ENCODE data around the gene KLHL11.
A peak's percentile ranks its signal among the peaks of the same experiment; 100 is the strongest.

KLHL11 gene

GRCh38 chr17:41813699-41814124 lies 51.5 kb downstream of the KLHL11 start:
- no peak for TF ChIP-seq CTCF (conservative IDR thresholded peaks at IDR 0.05; ENCODE audit: low read length)
- no peak for DNase-seq (ENCODE audit: low read depth)
- peak overlapping the region; percentile 90 for H3K4me3 ChIP-seq (ENCODE audit: low read length)

- no peak for TF ChIP-seq CTCF (conservative IDR thresholded peaks at IDR 0.05; ENCODE audit: low read length)
- no peak for DNase-seq (ENCODE audit: low read depth)
- peak overlapping the region; percentile 90 for H3K4me3 ChIP-seq (ENCODE audit: low read length)
Observed at GRCh38 chr17:41813152-41813680, 52.0 kb downstream of the KLHL11 start.

- peak; percentile 82 for DNase-seq (ENCODE audit: low read depth)
- no peak for TF ChIP-seq CTCF (conservative IDR thresholded peaks at IDR 0.05; ENCODE audit: low read length)
Observed at GRCh38 chr17:41812381-41813151, 52.7 kb downstream of the KLHL11 start, which contains the start of gene FKBP10. TSS of gene FKBP10 (plus strand) at chr17:41813004. CDS start at chr17:41813035, 31 bp downstream.

GRCh38 chr17:41811549-41812380 lies 53.5 kb downstream of the KLHL11 start, which contains the start of gene P3H4:
TSS of gene P3H4 (minus strand) at chr17:41811949. CDS start at chr17:41811915, 34 bp downstream.
- H3K4me3 ChIP-seq (ENCODE audit: low read length) = peak within 1 kb of the TSS; percentile 90
- peak; percentile 75 for DNase-seq (ENCODE audit: low read depth)
- peak; percentile 55 for TF ChIP-seq CTCF (conservative IDR thresholded peaks at IDR 0.05; ENCODE audit: low read length)

More at GRCh38 chr17:41812381-41813151, 52.7 kb downstream of the KLHL11 start, which contains the start of gene FKBP10:
- peak within 1 kb of the TSS; percentile 90 for H3K4me3 ChIP-seq (ENCODE audit: low read length)

- DNase-seq (ENCODE audit: low read depth) = no peak
Observed at GRCh38 chr17:41810659-41811548, 54.3 kb downstream of the KLHL11 start.

More at GRCh38 chr17:41810659-41811548, 54.3 kb downstream of the KLHL11 start:
- TF ChIP-seq CTCF (conservative IDR thresholded peaks at IDR 0.05; ENCODE audit: low read length) = no peak
- peak overlapping the region; percentile 90 for H3K4me3 ChIP-seq (ENCODE audit: low read length)

All from AG10803 (cell line).